HepG2 (cell line): ENCODE measurements around the gene ZNF48. TPM values are rescaled to one million over a fixed set of nuclear protein-coding genes. Genes with fewer than 3 reads are reported as not detected.

Source experiments
- AHR ChIP-seq: IDR thresholded peaks from 2 replicates; pipeline ENCODE4 v1.6.1; 2018; ENCODE audit warnings: missing genetic modification reagents, missing compliant biosample characterization
- CREM ChIP-seq, 2 experiments: sonication (generic) in 1 of 2; formaldehyde crosslinking in 1 of 2; IDR thresholded peaks; 2 replicates each; pipeline versions ENCODE4 v1.4.0 to v1.6.1; 2016 to 2020; ENCODE audit warnings: antibody characterized with exemption in 1 of 2, mild to moderate bottlenecking in 1 of 2, missing genetic modification reagents in 1 of 2
- KLF9 ChIP-seq: IDR thresholded peaks from 2 replicates; pipeline ENCODE4 v1.6.1; 2016; ENCODE audit warnings: low read depth
- TSC22D2 ChIP-seq: sonication (generic); formaldehyde crosslinking; IDR thresholded peaks from 2 replicates; pipeline ENCODE4 v1.5.1; 2020; ENCODE audit warnings: missing genetic modification reagents, mild to moderate bottlenecking, borderline replicate concordance
- ZNF225 ChIP-seq: sonication (generic); formaldehyde crosslinking; IDR thresholded peaks from 2 replicates; pipeline ENCODE4 v1.4.0; 2020; ENCODE audit warnings: mild to moderate bottlenecking, missing genetic modification reagents
- ZNF296 ChIP-seq: sonication (generic); formaldehyde crosslinking; conservative IDR thresholded peaks from 2 replicates; pipeline ENCODE4 v1.5.0; 2020; ENCODE audit warnings: mild to moderate bottlenecking, missing genetic modification reagents
- ZNF343 ChIP-seq: sonication (generic); formaldehyde crosslinking; IDR thresholded peaks from 2 replicates; pipeline ENCODE4 v1.4.0; 2020; ENCODE audit warnings: mild to moderate bottlenecking, missing genetic modification reagents
- ZNF350 ChIP-seq: sonication (generic); formaldehyde crosslinking; IDR thresholded peaks from 2 replicates; pipeline ENCODE4 v1.4.0; 2020; ENCODE audit warnings: mild to moderate bottlenecking, low read depth, missing genetic modification reagents, borderline replicate concordance
- ZNF883 ChIP-seq: sonication (generic); formaldehyde crosslinking; IDR thresholded peaks from 2 replicates; pipeline ENCODE4 v1.5.1; 2020; ENCODE audit warnings: mild to moderate bottlenecking, missing genetic modification reagents; ENCODE audit errors: not compliant biosample characterization
- polyA plus RNA-seq, 8 experiments: library from polyadenylated mRNA; depleted of rRNA in 3 of 8; stranded (reverse) in 7 of 8; unstranded in 1 of 8; fragments of >200 nt; fragmentation: Illumina TruSeq in 4 of 8; extraction: Trizol in 4 of 8; gene quantifications; 2 replicates each; pipeline versions ENCODE4 v1.2.1 to v1.2.3, GENCODE V29; 2011 to 2016; ENCODE audit warnings: low read depth in 4 of 8, missing spikeins in 1 of 8, mixed read lengths in 1 of 8; ENCODE audit not compliant: insufficient read depth in 1 of 8
- total RNA-seq, 5 experiments: library from RNA; depleted of rRNA; stranded (reverse); fragments of >200 nt; fragmentation: Illumina TruSeq; extraction: Trizol; gene quantifications; 2 replicates each; pipeline ENCODE4 v1.2.3, GENCODE V29; 2016; ENCODE audit warnings: low read depth in 1 of 5
- TF ChIP-seq, protein P1 (sequence below): sonication (generic); formaldehyde crosslinking; IDR thresholded peaks from 2 replicates; pipeline ENCODE4 v1.4.0; 2020; ENCODE audit warnings: missing genetic modification reagents
- TF ChIP-seq, protein P2 (sequence below): sonication (generic); formaldehyde crosslinking; IDR thresholded peaks from 2 replicates; pipeline ENCODE4 v1.5.1; 2020; ENCODE audit warnings: missing genetic modification reagents, mild to moderate bottlenecking, borderline replicate concordance
- TF ChIP-seq, protein P3 (sequence below): sonication (generic); formaldehyde crosslinking; IDR thresholded peaks from 2 replicates; pipeline ENCODE4 v1.5.0; 2020; ENCODE audit warnings: missing genetic modification reagents
- TF ChIP-seq, protein P4 (sequence below): sonication (generic); formaldehyde crosslinking; IDR thresholded peaks from 2 replicates; pipeline ENCODE4 v1.4.0; 2020; ENCODE audit warnings: missing genetic modification reagents

Gene ZNF48
- total and polyA plus RNA-seq, 2 of the 13 experiments (the other 11 are each of a cell fraction or from before 2014, with no cell fraction given): 9.9 to 12.3 TPM

DNA sequence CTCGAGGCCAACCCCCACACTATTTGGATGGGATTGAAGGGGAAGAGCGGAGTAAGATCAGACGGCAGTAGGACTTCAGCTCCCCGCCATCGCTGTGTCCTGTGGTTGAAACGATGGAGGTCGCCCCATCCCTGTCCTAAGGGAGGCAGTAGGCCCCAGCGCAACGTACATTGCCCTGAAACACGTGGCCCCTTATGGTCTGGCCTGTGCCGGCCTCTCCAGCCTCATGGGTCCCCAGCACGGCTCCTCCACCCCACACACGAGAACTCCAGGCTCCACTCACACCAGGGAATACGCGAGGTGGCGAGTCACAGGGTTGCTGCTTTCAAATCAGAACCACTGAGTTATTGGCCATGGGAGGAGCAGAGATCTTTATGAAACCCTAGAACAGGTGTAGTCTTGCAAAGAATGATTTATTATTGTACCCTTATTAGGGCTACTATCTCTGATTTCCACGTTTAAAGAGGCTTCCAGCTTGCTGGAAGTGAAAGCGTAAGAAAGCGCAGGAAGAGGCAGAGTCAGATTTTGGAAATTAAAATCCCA, 35.3 kb downstream of the ZNF48 start (continued):
- TF ChIP-seq, protein P1, sequence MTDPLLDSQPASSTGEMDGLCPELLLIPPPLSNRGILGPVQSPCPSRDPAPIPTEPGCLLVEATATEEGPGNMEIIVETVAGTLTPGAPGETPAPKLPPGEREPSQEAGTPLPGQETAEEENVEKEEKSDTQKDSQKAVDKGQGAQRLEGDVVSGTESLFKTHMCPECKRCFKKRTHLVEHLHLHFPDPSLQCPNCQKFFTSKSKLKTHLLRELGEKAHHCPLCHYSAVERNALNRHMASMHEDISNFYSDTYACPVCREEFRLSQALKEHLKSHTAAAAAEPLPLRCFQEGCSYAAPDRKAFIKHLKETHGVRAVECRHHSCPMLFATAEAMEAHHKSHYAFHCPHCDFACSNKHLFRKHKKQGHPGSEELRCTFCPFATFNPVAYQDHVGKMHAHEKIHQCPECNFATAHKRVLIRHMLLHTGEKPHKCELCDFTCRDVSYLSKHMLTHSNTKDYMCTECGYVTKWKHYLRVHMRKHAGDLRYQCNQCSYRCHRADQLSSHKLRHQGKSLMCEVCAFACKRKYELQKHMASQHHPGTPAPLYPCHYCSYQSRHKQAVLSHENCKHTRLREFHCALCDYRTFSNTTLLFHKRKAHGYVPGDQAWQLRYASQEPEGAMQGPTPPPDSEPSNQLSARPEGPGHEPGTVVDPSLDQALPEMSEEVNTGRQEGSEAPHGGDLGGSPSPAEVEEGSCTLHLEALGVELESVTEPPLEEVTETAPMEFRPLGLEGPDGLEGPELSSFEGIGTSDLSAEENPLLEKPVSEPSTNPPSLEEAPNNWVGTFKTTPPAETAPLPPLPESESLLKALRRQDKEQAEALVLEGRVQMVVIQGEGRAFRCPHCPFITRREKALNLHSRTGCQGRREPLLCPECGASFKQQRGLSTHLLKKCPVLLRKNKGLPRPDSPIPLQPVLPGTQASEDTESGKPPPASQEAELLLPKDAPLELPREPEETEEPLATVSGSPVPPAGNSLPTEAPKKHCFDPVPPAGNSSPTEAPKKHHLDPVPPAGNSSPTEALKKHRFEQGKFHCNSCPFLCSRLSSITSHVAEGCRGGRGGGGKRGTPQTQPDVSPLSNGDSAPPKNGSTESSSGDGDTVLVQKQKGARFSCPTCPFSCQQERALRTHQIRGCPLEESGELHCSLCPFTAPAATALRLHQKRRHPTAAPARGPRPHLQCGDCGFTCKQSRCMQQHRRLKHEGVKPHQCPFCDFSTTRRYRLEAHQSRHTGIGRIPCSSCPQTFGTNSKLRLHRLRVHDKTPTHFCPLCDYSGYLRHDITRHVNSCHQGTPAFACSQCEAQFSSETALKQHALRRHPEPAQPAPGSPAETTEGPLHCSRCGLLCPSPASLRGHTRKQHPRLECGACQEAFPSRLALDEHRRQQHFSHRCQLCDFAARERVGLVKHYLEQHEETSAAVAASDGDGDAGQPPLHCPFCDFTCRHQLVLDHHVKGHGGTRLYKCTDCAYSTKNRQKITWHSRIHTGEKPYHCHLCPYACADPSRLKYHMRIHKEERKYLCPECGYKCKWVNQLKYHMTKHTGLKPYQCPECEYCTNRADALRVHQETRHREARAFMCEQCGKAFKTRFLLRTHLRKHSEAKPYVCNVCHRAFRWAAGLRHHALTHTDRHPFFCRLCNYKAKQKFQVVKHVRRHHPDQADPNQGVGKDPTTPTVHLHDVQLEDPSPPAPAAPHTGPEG (CRISPR knock-in tag): peak; percentile 90
- TF ChIP-seq TSC22D2: peak; percentile 43; the same call in 1 of the 2 replicates
- no peak; the same call in 1 of the 2 replicates for TF ChIP-seq CREM (IDR thresholded peaks at IDR 0.05)
- no peak for TF ChIP-seq CREM (CRISPR knock-in tag; IDR thresholded peaks at IDR 0.05)
- TF ChIP-seq ZNF225: peak; percentile 95
- 0 out of 2 replicates have a peak, but pooled peaks have one; percentile 64 for TF ChIP-seq AHR (CRISPR knock-in tag)
- TF ChIP-seq, protein P2, sequence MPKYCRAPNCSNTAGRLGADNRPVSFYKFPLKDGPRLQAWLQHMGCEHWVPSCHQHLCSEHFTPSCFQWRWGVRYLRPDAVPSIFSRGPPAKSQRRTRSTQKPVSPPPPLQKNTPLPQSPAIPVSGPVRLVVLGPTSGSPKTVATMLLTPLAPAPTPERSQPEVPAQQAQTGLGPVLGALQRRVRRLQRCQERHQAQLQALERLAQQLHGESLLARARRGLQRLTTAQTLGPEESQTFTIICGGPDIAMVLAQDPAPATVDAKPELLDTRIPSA (CRISPR knock-in tag): peak; percentile 6; the same call in 1 of the 2 replicates
- no peak for TF ChIP-seq ZNF296
- peak; percentile 63; the same call in 1 of the 2 replicates for TF ChIP-seq ZNF350 (CRISPR knock-in tag)
- TF ChIP-seq KLF9 (CRISPR knock-in tag): no peak
- TF ChIP-seq, protein P3, sequence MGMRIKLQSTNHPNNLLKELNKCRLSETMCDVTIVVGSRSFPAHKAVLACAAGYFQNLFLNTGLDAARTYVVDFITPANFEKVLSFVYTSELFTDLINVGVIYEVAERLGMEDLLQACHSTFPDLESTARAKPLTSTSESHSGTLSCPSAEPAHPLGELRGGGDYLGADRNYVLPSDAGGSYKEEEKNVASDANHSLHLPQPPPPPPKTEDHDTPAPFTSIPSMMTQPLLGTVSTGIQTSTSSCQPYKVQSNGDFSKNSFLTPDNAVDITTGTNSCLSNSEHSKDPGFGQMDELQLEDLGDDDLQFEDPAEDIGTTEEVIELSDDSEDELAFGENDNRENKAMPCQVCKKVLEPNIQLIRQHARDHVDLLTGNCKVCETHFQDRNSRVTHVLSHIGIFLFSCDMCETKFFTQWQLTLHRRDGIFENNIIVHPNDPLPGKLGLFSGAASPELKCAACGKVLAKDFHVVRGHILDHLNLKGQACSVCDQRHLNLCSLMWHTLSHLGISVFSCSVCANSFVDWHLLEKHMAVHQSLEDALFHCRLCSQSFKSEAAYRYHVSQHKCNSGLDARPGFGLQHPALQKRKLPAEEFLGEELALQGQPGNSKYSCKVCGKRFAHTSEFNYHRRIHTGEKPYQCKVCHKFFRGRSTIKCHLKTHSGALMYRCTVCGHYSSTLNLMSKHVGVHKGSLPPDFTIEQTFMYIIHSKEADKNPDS (CRISPR knock-in tag): 0 out of 2 replicates have a peak, but pooled peaks have one; percentile 20
- TF ChIP-seq ZNF883 (CRISPR knock-in tag): peak; percentile 26
- no peak; the same call in 1 of the 2 replicates for TF ChIP-seq ZNF343
- TF ChIP-seq, protein P4, sequence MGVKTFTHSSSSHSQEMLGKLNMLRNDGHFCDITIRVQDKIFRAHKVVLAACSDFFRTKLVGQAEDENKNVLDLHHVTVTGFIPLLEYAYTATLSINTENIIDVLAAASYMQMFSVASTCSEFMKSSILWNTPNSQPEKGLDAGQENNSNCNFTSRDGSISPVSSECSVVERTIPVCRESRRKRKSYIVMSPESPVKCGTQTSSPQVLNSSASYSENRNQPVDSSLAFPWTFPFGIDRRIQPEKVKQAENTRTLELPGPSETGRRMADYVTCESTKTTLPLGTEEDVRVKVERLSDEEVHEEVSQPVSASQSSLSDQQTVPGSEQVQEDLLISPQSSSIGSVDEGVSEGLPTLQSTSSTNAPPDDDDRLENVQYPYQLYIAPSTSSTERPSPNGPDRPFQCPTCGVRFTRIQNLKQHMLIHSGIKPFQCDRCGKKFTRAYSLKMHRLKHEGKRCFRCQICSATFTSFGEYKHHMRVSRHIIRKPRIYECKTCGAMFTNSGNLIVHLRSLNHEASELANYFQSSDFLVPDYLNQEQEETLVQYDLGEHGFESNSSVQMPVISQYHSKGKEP (CRISPR knock-in tag): no peak
